Nasal cavity respiratory epithelium epithelial cell of viscerocranial mucosa (primary cell): ENCODE results near the gene TLR5. TPM values are rescaled to one million over a fixed set of nuclear protein-coding genes. Genes with fewer than 3 reads are reported as not detected.

Source experiments
- total RNA-seq: library from RNA; depleted of rRNA; stranded (reverse); fragments of >200 nt; gene quantifications from 2 replicates; pipeline ENCODE4 v1.2.3, GENCODE V29; 2014

The TLR5 gene, protein sequence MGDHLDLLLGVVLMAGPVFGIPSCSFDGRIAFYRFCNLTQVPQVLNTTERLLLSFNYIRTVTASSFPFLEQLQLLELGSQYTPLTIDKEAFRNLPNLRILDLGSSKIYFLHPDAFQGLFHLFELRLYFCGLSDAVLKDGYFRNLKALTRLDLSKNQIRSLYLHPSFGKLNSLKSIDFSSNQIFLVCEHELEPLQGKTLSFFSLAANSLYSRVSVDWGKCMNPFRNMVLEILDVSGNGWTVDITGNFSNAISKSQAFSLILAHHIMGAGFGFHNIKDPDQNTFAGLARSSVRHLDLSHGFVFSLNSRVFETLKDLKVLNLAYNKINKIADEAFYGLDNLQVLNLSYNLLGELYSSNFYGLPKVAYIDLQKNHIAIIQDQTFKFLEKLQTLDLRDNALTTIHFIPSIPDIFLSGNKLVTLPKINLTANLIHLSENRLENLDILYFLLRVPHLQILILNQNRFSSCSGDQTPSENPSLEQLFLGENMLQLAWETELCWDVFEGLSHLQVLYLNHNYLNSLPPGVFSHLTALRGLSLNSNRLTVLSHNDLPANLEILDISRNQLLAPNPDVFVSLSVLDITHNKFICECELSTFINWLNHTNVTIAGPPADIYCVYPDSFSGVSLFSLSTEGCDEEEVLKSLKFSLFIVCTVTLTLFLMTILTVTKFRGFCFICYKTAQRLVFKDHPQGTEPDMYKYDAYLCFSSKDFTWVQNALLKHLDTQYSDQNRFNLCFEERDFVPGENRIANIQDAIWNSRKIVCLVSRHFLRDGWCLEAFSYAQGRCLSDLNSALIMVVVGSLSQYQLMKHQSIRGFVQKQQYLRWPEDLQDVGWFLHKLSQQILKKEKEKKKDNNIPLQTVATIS
- 0.34 and 7.9 TPM in 2 replicates for total RNA-seq

GRCh38 chr1:223142795-223143536 lies at the start of gene TLR5:
Gene TLR5 (minus strand): TSS chr1:223143248. CDS start chr1:223113031, 30,217 bp downstream.

Other genes with a start within 250 kb of the TLR5 start
- gene SUSD4, start 220.9 kb upstream of the TLR5 start, total RNA-seq: under 0.01 and 1.1 TPM in 2 replicates